ENCODE data around the gene LONRF2.
"Not testable (repeated sequence)": the region's sequence is repeated elsewhere in the genome, so short reads cannot be mapped to it uniquely, and the experiment has no call there.

LONRF2 gene

DNA sequence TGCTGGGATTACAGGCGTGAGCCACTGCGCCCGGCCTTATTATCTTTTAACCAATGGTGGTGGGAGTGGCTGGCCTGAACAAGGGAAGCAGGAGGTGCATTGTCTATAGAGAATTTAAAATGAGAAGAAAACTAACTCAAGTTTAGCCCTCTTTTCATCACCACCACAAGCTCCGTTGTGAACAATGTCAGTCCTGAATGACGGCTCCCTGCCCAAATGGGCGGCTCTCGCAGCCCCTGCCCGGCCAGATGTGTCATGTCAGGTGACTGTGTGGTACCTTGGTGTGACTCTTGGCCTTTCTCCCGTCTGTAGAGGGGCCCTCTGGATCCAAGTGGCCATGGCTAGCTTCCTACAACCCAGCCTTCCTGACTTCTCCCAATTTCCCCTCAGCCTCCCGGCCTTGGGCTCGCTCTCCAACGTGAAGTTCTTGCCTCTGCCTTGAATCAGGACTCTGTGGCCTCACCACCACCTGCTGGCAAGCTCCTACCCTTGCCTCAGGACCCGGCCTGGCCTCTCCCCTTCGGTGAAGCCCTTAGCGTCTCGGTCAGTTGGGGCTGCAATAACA lies 67.6 kb downstream of the LONRF2 start:
- no peak for DNase-seq (ENCODE audit: low read depth in 2 of 2)

GRCh38 chr2:100253786-100254185 lies 68.5 kb downstream of the LONRF2 start:
- no peak for DNase-seq (ENCODE audit: low read depth in 2 of 2)

DNA sequence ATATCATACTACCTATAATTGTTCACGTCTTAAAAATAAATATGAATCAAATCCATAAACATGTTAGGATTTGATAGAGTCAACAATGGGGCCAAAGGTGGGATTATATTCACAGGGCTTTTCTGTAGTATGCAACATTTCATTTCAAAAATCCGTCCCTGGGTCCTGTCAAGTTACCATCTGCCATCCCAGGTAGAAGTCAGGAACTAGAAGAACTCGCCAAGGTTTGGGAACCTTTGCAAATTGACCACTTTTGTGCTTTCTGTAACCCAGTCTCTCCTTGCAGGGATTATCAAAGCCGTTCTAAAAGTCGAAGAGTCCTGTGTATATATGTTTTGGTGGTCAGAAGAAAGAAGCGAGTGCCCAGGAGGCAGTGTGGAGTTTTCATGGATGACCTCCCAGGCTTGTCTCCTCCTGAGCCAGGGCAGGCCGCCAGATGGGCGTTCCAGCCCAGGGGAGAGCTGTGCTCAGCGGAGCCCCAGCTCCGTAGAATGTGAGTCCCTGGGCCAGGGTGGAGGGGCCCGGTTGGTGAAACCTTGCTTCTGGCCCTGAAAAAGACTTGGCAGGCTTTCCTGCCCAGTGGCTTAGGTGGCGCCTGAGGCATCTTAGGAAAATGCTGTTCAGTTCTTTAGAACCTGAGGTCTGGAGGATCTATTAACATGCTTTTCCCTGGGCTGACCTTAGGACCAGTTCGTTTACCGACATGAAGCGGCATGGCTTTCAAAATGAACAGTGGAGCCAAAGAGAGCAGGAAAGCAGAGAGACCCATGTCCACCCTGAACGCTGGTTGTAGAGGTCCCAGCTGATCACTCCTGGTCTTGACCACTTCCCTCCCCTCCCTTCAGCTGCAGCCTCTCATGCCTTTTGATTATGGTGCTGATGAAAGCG lies 69.2 kb downstream of the LONRF2 start:
- no peak for DNase-seq (ENCODE audit: low read depth in 2 of 2)

DNA sequence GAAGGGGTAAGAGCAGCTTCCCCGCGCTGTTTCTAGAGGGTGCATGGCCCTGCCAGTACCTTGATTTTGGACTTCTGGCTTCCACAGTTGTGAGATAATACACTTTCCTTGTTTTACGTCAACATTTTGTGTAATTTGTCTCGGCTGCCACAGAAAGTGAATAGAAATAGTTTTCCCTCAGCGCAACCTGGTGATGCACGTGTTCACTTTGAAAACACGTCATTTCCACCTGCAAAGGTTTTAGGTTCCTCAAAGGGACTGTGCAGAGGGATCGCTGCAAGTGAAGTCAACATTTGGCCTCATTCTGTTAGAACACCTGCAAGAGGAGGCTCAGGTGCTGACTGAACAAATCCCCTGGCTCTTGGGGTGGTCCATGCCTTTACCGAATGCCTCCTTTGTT lies 71.7 kb downstream of the LONRF2 start:
- DNase-seq (ENCODE audit: low read depth in 2 of 2), result no peak

DNA sequence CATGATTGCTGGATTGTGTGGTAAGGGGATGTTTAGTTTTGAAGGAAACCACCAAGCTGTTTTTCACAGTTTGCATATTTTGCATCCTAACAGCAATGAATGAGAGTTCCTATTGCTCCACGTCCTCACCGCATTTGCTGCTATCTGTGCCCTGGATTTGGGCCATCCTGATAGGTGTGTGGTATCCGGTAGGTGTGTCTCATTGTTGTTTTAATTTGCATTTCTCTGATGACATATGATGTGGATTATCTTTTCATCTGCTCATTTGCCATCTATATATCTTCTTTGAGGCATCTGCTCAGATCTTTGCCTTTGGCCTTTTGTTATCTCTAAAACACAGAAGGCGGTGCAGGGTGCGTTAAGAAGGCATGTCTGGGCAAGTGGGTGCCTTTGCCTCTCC lies 73.3 kb downstream of the LONRF2 start:
- no peak for DNase-seq (ENCODE audit: low read depth in 2 of 2)

DNA sequence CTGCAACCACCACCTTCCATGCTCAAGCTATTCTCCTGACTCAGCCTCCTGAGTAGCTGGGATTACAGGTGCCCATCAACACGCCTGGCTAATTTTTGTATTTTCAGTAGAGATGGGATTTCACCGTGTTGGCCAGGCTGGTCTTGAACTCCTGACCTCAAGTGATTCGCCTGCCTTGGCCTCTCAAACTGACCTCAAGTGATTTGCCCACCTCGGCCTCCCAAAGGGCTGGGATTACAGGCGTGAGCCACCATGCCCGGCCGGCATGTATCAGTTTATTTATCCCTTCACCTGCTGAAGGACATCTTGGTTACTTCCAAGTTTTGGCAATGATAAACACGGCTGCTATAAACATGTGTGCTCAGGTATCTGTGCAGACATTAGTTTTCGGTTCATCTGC lies 73.7 kb downstream of the LONRF2 start:
- not testable (repeated sequence) for DNase-seq (ENCODE audit: low read depth in 2 of 2)

DNA sequence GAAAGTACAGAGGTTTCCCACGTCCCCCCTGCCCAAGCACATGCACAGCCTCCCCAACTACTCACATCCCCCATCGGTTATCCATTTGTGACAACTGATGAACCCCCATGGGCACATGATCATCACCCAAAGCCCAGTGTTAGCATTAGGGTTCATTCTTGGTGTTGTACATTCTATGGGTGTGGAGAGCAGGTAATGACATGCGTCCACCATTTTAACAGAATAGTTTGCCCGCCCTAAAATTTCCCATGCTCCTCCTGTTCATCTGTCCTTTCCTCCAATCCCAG lies 74.3 kb downstream of the LONRF2 start:
- DNase-seq (ENCODE audit: low read depth in 2 of 2), result no peak

DNA sequence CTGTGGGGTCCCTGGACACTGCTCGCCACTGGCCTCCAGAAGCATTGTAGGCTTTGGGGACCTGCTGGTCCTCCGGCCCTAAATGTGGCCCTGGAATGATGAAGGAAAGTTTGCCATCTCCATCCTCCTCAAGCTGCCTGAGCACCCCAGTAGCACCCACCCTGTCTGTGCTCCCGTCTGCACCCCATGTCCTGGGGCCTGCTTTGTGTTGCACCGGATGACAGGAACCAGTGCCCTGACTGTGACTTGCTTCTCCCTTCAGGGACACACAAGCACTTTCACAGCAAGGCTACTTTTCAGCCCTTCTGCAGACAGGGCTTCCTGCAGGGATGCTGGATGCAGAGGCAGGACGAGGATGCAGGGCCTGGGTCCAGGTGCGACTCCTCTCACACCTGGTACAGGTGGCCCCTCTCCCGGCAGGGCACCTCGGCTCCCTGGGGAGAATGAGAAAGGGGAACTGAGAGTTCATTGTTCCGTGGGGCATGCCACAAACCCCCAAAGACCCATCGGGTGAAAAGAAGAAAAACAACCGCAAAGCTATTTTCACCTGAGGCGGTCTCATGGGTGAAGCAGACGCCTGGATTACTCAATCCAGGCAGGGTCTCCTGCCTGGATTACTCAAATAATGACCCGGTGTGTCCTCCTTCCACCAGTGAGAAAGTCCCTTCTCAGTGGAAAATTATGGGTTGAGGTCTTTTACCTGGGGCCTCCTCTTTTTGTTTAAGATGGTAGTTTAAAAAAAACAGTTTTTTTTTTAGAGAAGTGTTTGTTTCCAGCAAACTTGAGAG lies 74.9 kb downstream of the LONRF2 start:
- no peak for DNase-seq (ENCODE audit: low read depth in 2 of 2)

- DNase-seq (ENCODE audit: low read depth in 2 of 2), result no peak
These were observed 75.8 kb downstream of the LONRF2 start for GRCh38 chr2:100246163-100247145.

- DNase-seq (ENCODE audit: low read depth in 2 of 2), result no peak
These were observed 76.6 kb downstream of the LONRF2 start for GRCh38 chr2:100245681-100246080.

- DNase-seq (ENCODE audit: low read depth in 2 of 2), result no peak
These were observed 77.3 kb downstream of the LONRF2 start for GRCh38 chr2:100244881-100245605.

GRCh38 chr2:100243631-100244030 lies 78.7 kb downstream of the LONRF2 start:
- DNase-seq (ENCODE audit: low read depth in 2 of 2), result no peak

- no peak for DNase-seq (ENCODE audit: low read depth in 2 of 2)
These were observed 79.2 kb downstream of the LONRF2 start for GRCh38 chr2:100242891-100243619.

GRCh38 chr2:100242476-100242875 lies 79.8 kb downstream of the LONRF2 start:
- DNase-seq (ENCODE audit: low read depth in 2 of 2), result no peak

DNA sequence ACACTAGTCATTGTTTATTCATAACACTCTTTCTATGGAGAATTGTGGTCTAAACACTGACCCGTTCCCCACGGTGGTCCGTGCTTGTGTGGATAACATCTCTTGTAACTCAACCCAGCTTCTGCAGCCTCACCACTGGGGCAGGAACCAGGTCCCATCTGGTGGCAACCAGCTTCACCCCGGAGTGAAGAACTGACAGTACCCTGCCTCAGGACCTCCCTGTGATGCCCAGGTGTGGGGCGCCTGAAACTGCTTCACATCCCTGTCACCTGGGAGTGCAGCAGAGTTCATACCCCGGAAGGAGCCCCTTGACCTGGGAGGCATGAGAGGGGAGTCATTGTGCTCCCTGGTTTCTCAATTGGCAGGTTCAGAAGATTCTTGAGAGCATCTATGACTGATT lies 81.1 kb downstream of the LONRF2 start:
- DNase-seq (ENCODE audit: low read depth in 2 of 2), result no peak

DNA sequence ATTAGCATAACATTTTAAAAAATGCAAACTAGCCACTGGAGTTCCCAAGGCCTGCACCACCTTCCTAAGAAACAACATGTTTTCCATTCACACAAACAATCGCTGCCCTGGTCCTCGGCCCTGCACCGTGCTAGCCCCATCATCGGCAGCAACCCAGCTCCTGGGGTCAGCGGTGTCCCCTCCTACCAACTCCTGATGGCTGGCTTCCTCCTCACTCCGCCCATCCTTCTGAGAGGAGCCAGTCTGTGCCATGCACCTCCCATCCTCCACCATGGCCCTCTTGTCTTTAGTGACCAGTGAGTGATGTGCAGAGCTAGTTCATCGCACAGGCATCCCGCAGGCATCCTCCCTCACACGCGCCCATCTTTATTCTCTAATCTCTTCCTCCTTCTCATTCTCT lies 81.9 kb downstream of the LONRF2 start:
- no peak for DNase-seq (ENCODE audit: low read depth in 2 of 2)

DNA sequence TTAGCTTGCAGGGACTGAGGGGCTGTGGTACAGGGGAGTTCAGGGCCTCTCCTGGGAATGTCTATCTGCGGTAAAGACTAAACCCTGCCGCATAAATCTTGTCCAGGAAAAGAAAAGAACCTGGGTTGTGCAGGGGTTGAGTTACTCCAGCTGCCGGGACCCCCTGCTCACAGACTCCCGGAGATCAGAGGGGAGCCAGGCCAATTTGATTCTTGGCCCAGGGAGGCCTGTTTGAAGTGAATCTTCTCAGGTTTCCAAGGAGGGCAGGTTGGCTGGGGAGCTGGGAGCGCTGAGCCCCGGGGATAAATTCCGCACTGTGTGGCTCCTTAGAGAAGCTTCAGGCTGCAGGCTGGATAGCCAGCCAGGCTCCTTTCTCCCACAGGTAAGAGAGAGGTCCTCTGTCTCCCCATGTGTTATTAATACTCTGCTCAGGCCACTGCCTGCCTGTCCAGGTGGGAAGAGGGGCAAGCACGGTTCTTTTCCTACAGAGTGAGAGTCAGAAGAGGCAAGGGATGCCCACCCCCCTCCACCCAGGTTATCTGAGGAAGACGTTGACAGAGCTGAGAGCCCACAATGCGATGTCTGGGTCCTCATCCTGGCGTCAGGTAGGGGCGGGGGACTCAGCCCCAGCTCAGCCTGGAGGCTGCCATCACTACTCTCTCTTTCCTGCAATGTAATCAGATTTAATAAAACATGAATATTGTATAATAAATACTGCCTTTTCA lies 82.7 kb downstream of the LONRF2 start:
- no peak for DNase-seq (ENCODE audit: low read depth in 2 of 2)

- DNase-seq (ENCODE audit: low read depth in 2 of 2), result no peak
These were observed 83.8 kb downstream of the LONRF2 start for GRCh38 chr2:100238471-100238870.

GRCh38 chr2:100237770-100238169 lies 84.5 kb downstream of the LONRF2 start:
- DNase-seq (ENCODE audit: low read depth in 2 of 2), result no peak

DNA sequence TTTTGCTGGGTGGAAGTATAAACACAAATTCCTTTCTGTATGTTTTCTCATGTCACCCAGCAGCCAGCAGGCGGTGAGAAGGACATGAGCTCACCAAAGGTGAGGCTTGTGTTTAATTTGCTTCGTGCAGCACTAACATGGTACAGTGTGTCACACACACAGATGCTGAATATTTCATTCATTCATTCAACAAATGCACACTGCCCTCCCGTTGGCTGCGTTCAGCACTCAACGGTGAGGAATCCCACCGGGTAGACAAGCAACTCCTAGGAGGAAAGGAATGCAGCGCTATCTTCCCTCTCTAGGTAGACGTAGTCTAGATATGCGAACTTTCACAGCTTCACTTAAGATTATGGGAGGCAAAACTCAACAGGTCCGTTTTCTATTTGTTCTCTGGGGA lies 85.1 kb downstream of the LONRF2 start:
- no peak for DNase-seq (ENCODE audit: low read depth in 2 of 2)

Measured in stimulated activated CD8-positive, alpha-beta memory T cell treated with anti-CD3 and anti-CD28 coated beads, Interleukin-2, amount 100 ng/mL, for 1 hour (primary cell).